DMS79 treated with DMSO at 0.1 percent for 48 hours (cell line): ENCODE data around the gene MYOCD.

Experiments used
- DNase-seq: peaks from one replicate; lab custom pipeline; 2025; lab: John Stamatoyannopoulos, UW

Gene MYOCD

GRCh38 chr17:12765548-12765947, 99.9 kb downstream of the MYOCD start:
- no peak for DNase-seq

- DNase-seq: no peak
Observed at GRCh38 chr17:12768255-12768654, 102.6 kb downstream of the MYOCD start.

- no peak for DNase-seq
Observed at GRCh38 chr17:12769981-12770380, 104.3 kb downstream of the MYOCD start.

- DNase-seq: no peak
Observed at GRCh38 chr17:12773153-12773552, 107.5 kb downstream of the MYOCD start.

GRCh38 chr17:12789075-12789480, 123.4 kb downstream of the MYOCD start:
- DNase-seq: peak; percentile 6

- peak; percentile 1 for DNase-seq
Observed at GRCh38 chr17:12789481-12790248, 124.0 kb downstream of the MYOCD start, which contains the start of gene ARHGAP44. Gene ARHGAP44, plus strand, starts transcription at chr17:12789498. Its CDS starts 341 bp downstream, at chr17:12789839.

- DNase-seq: peak; percentile 12
Observed at GRCh38 chr17:12790249-12791106, 124.8 kb downstream of the MYOCD start.

GRCh38 chr17:12794919-12795532, 129.3 kb downstream of the MYOCD start:
- DNase-seq: no peak

- DNase-seq: no peak
Observed at GRCh38 chr17:12800855-12801365, 135.2 kb downstream of the MYOCD start.

GRCh38 chr17:12806630-12807029, 140.9 kb downstream of the MYOCD start:
- no peak for DNase-seq

- DNase-seq: no peak
Observed at GRCh38 chr17:12808723-12809122, 143.0 kb downstream of the MYOCD start.

GRCh38 chr17:12812877-12813276, 147.2 kb downstream of the MYOCD start:
- DNase-seq: no peak

GRCh38 chr17:12813664-12814063, 148.0 kb downstream of the MYOCD start:
- DNase-seq: no peak

- no peak for DNase-seq
Observed at GRCh38 chr17:12814718-12815117, 149.0 kb downstream of the MYOCD start.

GRCh38 chr17:12815642-12816141, 150.0 kb downstream of the MYOCD start:
- no peak for DNase-seq
